WTC11 (cell line): ENCODE data around the gene PHF12. TPM values are rescaled to one million over a fixed set of nuclear protein-coding genes. Genes with fewer than 3 reads are reported as not detected.

Source experiments
- ATAC-seq: fragments of 200-7000 bp; cut with Tn5 transposase; 2 replicates; pipeline ENCODE4 v1.10.0; 2021; ENCODE audit warnings: mild to moderate bottlenecking, moderate library complexity
- CTCF ChIA-PET: fragments of 300-600 bp; sonication (Branson Sonifier 250); formaldehyde crosslinking; loops from one replicate; lab custom pipeline; 2021; ENCODE audit warnings: antibody characterized with exemption; lab: Charles Lee
- POLR2A ChIA-PET: fragments of 350-600 bp; sonication (Branson Sonifier 250); formaldehyde crosslinking; loops from one replicate; lab custom pipeline; 2021; ENCODE audit warnings: antibody characterized with exemption; lab: Charles Lee
- DNase-seq: peaks from one replicate; pipeline ENCODE4 v3.0.0; 2021; ENCODE audit warnings: low spot score
- H3K27ac Mint-ChIP-seq: 2 replicates; pipeline ENCODE4 v1.8.0; 2021; ENCODE audit warnings: mixed read lengths
- H3K27me3 Mint-ChIP-seq: 2 replicates; pipeline ENCODE4 v1.8.0; 2021; ENCODE audit warnings: low read depth, mild to moderate bottlenecking, moderate library complexity, mixed read lengths
- H3K36me3 Mint-ChIP-seq: 2 replicates; pipeline ENCODE4 v1.8.0; 2021; ENCODE audit warnings: mixed read lengths
- H3K4me1 Mint-ChIP-seq: 2 replicates; pipeline ENCODE4 v1.8.0; 2022; ENCODE audit warnings: mixed read lengths
- H3K4me3 Mint-ChIP-seq: 2 replicates; pipeline ENCODE4 v1.8.0; 2021; ENCODE audit warnings: mild to moderate bottlenecking, moderate library complexity, mixed read lengths
- H3K9me3 Mint-ChIP-seq: 2 replicates; pipeline ENCODE4 v1.8.0; 2021; ENCODE audit warnings: mixed read lengths
- ATF2 ChIP-seq: sonication (generic); formaldehyde crosslinking; IDR thresholded peaks from 2 replicates; pipeline ENCODE4 v1.8.1; 2022; ENCODE audit warnings: low read depth, missing genetic modification reagents, borderline replicate concordance
- ATF3 ChIP-seq: sonication (generic); formaldehyde crosslinking; conservative IDR thresholded peaks from 2 replicates; pipeline ENCODE4 v1.8.1; 2022; ENCODE audit warnings: mild to moderate bottlenecking, missing genetic modification reagents
- CREB1 ChIP-seq: sonication (generic); formaldehyde crosslinking; IDR thresholded peaks from 2 replicates; pipeline ENCODE4 v1.8.0; 2023; ENCODE audit warnings: mild to moderate bottlenecking, missing genetic modification reagents
- FOXP4 ChIP-seq: sonication (generic); formaldehyde crosslinking; IDR thresholded peaks from 2 replicates; pipeline ENCODE4 v1.8.0; 2022; ENCODE audit warnings: mild to moderate bottlenecking, missing genetic modification reagents
- HMGXB4 ChIP-seq: sonication (generic); formaldehyde crosslinking; IDR thresholded peaks from 2 replicates; pipeline ENCODE4 v1.8.1; 2023; ENCODE audit warnings: mild to moderate bottlenecking, moderate library complexity, missing genetic modification reagents
- JUN ChIP-seq: sonication (generic); formaldehyde crosslinking; IDR thresholded peaks from 2 replicates; pipeline ENCODE4 v1.8.0; 2023; ENCODE audit warnings: mild to moderate bottlenecking, missing genetic modification reagents
- KAT7 ChIP-seq: sonication (generic); formaldehyde crosslinking; IDR thresholded peaks from 2 replicates; pipeline ENCODE4 v1.8.1; 2023; ENCODE audit warnings: missing genetic modification reagents, mild to moderate bottlenecking, borderline replicate concordance
- MXD4 ChIP-seq: fragments of 250-450 bp; sonication (Bioruptor Pico); IDR thresholded peaks from 2 replicates; pipeline ENCODE4 v1.8.0; 2021; ENCODE audit warnings: mild to moderate bottlenecking, moderate library complexity, borderline replicate concordance
- RORB ChIP-seq: fragments of 250-450 bp; sonication (Bioruptor Pico); IDR thresholded peaks from 2 replicates; pipeline ENCODE4 v1.9.0; 2021; ENCODE audit warnings: mild to moderate bottlenecking
- SMAD4 ChIP-seq: sonication (generic); formaldehyde crosslinking; IDR thresholded peaks from 2 replicates; pipeline ENCODE4 v1.8.0; 2022; ENCODE audit warnings: mild to moderate bottlenecking, missing genetic modification reagents
- STAT6 ChIP-seq: sonication (generic); formaldehyde crosslinking; conservative IDR thresholded peaks from 2 replicates; pipeline ENCODE4 v1.8.1; 2023; ENCODE audit warnings: mild to moderate bottlenecking, low read depth, missing genetic modification reagents, moderate library complexity
- ZNF232 ChIP-seq: sonication (generic); formaldehyde crosslinking; IDR thresholded peaks from 2 replicates; pipeline ENCODE4 v1.8.0; 2022; ENCODE audit warnings: mild to moderate bottlenecking, missing genetic modification reagents
- ZNF263 ChIP-seq: sonication (generic); formaldehyde crosslinking; IDR thresholded peaks from 2 replicates; pipeline ENCODE4 v1.8.1; 2022; ENCODE audit warnings: low read depth, mild to moderate bottlenecking, moderate library complexity, missing genetic modification reagents
- ZNF532 ChIP-seq: fragments of 250-450 bp; sonication (Bioruptor Pico); IDR thresholded peaks from 2 replicates; pipeline ENCODE4 v1.9.0; 2021; ENCODE audit warnings: mild to moderate bottlenecking, borderline replicate concordance
- total RNA-seq: library from RNA; stranded (reverse); gene quantifications from 3 replicates; pipeline ENCODE4 v1.2.3, GENCODE V29; 2021

Gene PHF12
- total RNA-seq, 1 experiment from 2014 or later = 69.8 TPM

- no peak for DNase-seq
- H3K9me3 Mint-ChIP-seq = no peaks in the 10 kb centered on the region
- H3K27ac Mint-ChIP-seq = peak overlapping the region; percentile 89
- H3K4me1 Mint-ChIP-seq = peaks cover 22% of the 10 kb centered on the region
- peaks cover 14% of the 10 kb centered on the region for H3K36me3 Mint-ChIP-seq
- ChIA-PET POLR2A (interaction anchor here (0.8 to 3.2 kb wide), 12 partner anchors 55 to 380 kb away, joined by 3 to 17 read pairs (median 4); partner anchors contain the start of genes FAM222B, PIGS, PROCA1 and RPL23A), CTCF (interaction anchor here (0.6 to 15.6 kb wide), 22 partner anchors 10 to 307 kb away, joined by 3 to 762 read pairs (median 6); partner anchors contain the start of genes NEK8, PROCA1, RPL23A and TLCD1)
- peak overlapping the region; percentile 92 for H3K4me3 Mint-ChIP-seq
- ATAC-seq = no peak
- H3K27me3 Mint-ChIP-seq = no peaks in the 10 kb centered on the region
- no peak for TF ChIP-seq MXD4 (CRISPR knock-in tag)
- no peak for TF ChIP-seq ZNF232 (CRISPR knock-in tag)
- TF ChIP-seq CREB1 (CRISPR knock-in tag) = no peak
- TF ChIP-seq RORB (CRISPR knock-in tag) = no peak
- no peak for TF ChIP-seq FOXP4
- no peak for TF ChIP-seq ATF3 (CRISPR knock-in tag)
- TF ChIP-seq ATF2 = no peak
- no peak for TF ChIP-seq ZNF532 (CRISPR knock-in tag)
- no peak for TF ChIP-seq ZNF263 (CRISPR knock-in tag)
Measured at GRCh38 chr17:28950752-28951427, 428 bp downstream of the PHF12 start.

GRCh38 chr17:28950017-28950751, 1.1 kb downstream of the PHF12 start:
- peaks cover 17% of the 10 kb centered on the region for H3K36me3 Mint-ChIP-seq
- CTCF ChIA-PET = interaction anchor here (0.6 to 5.5 kb wide), 17 partner anchors 9 to 306 kb away, joined by 3 to 39 read pairs (median 4); partner anchors contain the start of genes DHRS13, MYO18A, RPL23A and TLCD1
- H3K4me1 Mint-ChIP-seq = peaks cover 22% of the 10 kb centered on the region
- POLR2A ChIA-PET = interaction anchor here (0.6 to 3.2 kb wide), 10 partner anchors 28 to 1341 kb away, joined by 3 to 17 read pairs (median 4); partner anchors contain the start of genes BLMH, DHRS13, FAM222B and PIGS
- no peaks in the 10 kb centered on the region for H3K27me3 Mint-ChIP-seq
- H3K27ac Mint-ChIP-seq = peak overlapping the region; percentile 89
- ATAC-seq (no peak), DNase-seq (peak; percentile 66)
- peak overlapping the region; percentile 92 for H3K4me3 Mint-ChIP-seq
- H3K9me3 Mint-ChIP-seq = no peaks in the 10 kb centered on the region
- no peak for TF ChIP-seq SMAD4 (CRISPR knock-in tag)
- peak; percentile 29; the same call in 1 of the 2 replicates for TF ChIP-seq HMGXB4 (CRISPR knock-in tag)
- TF ChIP-seq ZNF263 (CRISPR knock-in tag) = 0 out of 2 replicates have a peak, but pooled peaks have one; percentile 59
- TF ChIP-seq KAT7 (CRISPR knock-in tag) = 0 out of 2 replicates have a peak, but pooled peaks have one; percentile 68
- TF ChIP-seq STAT6 (CRISPR knock-in tag) = no peak
- TF ChIP-seq JUN (CRISPR knock-in tag) = no peak
